ENCODE data around the gene GSG1.

Gene GSG1

DNA sequence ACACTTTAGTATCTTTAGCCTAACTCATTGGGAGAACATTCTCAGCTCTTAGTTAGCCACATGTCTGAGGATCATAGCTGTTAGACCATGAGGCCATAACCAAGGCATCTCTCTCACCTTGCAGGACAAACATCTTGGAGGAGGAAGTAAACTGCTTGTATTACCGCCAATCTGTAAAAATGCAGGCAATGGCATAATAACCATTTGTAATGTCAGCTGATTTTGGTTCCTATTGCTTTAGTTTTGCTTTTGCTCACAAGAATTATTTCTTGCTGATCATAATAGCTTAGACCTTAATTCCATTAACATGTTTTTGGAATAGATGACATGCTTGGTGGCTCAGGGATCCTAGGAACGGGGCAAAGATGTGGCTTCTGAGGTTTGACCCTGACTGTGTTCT is 16.4 kb upstream of the GSG1 start:
- DNase-seq (ENCODE audit: low spot score): no peak

DNA sequence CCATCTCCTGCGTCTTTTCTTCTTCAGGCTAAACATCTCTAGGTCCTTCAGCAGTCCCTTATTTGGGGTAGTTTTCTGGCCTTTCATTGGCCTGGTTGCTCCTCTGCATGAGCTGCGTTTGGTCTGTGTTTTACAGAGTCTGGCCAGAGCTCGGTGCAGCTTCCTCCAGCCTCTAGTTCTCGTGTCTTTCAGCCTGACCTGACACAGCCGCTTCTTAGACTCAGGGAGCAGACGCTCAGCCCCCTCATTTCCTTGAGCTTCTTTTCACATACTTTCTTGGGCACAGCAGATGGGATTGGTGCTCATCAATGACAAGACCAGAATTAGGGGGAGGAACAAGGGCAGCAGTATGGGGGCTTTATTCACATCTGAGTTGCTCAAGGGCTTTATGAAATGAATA is 13.6 kb upstream of the GSG1 start:
- no peak for DNase-seq (ENCODE audit: low spot score)

DNA sequence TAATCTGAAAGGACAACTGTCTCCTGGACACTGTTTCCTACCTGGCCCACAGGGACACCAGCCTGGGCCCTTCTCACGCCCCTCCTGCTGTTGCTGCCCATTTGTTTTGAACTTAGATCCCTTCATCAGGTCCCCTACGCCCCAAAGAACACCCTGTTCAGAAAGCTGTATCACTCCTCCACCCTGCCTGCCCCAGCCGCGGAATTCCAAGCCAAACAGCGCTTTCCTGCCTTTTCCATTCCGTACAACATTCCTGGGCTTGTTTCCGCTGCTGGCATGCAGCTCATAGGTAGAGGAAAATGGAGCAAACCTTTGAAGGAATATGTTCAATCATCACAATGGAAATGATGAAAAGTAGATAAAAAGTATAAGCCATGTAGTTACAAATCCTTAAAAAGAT is 12.8 kb upstream of the GSG1 start:
- DNase-seq (ENCODE audit: low spot score): no peak

DNA sequence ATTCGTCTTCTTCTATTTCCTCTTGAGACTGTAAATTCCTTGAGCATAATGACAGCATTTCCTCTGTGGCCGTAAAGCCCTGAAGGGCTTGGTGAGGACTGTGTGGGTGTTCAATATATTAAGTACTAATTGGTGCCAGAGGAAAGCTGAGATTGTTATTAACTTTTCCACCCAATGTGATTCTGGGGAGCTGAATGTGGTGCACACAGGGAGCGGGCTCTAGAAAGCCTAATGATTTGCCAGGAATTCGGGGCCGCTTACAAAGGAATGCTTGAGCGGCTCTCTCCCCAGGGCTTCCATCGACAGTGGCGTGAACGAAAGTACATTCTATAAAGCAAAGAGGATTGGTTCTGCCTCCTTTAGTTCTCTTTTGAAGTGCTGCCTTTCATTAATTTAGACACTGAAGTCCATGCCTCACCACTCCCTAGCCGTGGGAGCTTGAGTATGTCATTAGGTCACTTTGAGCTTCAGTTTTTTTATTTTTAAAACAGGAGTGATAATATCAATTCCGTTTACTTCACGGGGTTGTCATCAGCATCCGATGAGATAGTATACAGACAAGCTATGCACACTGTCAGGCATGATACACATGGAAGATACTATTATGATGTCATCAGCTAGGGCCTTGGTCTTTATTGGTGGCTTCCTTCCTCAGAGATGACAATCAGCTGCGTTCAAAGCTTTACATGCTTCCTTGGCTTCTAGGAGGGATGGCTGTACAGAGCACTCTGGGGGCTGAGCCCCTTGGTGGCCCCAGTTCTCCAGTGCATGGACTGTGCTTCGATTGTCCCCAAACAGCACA is 11.0 kb upstream of the GSG1 start:
- DNase-seq (ENCODE audit: low spot score): no peak

DNA sequence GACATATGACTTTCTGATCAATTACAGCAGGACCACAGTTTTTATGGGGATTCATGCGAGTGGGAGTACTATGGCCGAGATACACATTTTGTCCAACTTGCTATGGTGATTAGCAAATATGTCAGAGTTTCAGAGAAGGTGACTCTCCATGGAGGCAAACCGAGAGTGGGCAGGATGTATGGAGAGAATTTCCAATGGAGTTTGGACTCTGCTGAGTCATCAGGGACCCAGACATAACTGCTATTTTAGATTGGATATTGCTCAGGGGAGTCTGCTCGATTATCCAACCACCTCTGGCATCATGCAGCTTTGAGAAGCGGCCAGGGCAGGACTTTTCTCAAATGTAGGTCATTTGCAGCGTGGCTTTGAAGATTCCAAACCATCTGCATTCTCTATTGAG is 9.5 kb upstream of the GSG1 start:
- DNase-seq (ENCODE audit: low spot score): peak; percentile 51

DNA sequence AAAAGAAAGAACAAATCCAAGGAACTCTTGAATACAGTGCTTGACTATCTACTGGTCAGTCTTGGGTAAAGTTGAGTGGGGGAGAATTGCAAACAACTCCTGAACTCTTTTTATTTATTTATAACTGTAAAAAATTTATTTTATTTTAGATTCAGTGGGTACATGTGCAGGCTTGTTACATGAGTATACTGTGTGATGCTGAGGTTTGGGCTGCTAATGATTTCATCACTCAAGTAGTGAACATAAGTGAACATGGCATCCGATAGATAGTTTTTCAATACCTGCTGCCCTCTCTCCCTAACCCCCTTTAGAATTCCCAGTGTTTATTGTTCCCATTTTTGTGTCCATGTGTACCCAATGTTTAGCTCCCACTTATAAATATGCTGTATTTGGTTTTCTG is 3.2 kb upstream of the GSG1 start:
- no peak for DNase-seq (ENCODE audit: low spot score)

DNA sequence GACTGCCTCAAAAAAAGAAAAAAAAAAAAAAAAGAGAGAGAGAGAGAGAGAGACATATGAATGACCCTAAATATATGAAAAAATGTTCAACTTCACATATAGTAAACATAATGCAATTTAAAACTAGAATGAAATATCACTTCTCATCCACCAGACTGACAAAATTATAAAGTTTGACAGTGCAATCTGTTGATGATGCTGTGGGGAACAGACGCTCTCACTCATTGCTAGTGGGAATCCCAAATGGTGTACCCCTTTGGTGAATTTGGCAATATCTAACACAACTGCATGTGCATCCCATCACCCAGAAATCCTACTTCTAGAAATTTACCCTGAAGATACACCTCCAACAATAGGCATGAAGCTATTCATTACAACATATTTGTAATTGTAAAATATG is 2.3 kb upstream of the GSG1 start:
- no peak for DNase-seq (ENCODE audit: low spot score)

DNA sequence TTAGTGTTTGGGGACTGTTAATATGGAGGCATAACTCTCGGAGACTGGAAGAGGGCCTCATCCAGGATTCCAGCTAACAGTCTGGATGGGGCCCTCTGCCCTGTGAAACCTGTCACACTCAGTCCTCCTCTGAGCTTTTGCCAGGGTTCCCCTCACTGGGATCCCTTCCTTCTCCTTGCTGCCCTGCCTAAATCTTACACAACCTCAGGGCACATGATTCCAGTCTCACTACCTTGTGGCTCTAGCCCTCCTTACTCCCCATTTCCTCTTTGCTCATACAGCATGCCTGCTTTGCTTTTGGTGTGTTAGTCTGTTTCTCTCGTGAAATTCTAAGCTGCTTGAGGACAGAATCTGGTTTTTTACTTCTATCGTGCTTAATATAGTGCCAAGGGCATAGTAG is 942 bp upstream of the GSG1 start:
- no peak for DNase-seq (ENCODE audit: low spot score)

DNA sequence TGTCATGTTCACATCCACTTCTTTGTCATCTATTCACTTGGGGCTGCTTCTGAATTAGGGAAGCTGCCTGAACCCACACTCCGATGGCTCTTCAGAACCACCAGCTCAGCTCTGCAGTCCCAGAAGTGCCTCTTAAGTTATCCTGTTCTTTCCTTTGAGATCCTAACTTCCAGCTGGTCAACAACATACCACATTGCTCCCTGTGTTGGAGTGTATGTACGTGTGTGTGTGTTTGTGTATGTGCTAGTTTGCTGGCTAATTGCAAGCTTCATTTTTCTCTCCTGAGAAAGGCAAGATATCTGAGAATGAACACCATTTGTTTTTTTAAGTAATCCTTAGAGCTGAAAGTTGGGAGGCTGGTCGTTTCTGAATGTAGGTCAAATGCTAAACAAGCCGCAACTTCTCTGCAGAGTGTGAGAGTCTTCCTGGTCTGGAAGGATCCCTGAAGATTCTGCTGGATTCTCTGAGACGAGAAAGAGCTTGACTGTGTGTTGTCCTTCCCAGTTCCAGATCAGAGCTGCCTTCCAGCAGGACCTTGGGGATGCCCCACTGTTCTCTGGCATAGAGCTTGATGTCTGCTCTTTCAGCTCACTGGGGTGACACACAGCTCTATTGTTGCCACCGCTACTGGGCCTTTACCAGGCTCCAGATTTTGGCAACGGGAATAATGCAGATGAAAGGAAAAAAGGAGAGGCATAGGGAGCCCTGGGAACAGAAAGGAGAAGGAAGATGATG is 839 bp downstream of the GSG1 start:
- no peak for DNase-seq (ENCODE audit: low spot score)

DNA sequence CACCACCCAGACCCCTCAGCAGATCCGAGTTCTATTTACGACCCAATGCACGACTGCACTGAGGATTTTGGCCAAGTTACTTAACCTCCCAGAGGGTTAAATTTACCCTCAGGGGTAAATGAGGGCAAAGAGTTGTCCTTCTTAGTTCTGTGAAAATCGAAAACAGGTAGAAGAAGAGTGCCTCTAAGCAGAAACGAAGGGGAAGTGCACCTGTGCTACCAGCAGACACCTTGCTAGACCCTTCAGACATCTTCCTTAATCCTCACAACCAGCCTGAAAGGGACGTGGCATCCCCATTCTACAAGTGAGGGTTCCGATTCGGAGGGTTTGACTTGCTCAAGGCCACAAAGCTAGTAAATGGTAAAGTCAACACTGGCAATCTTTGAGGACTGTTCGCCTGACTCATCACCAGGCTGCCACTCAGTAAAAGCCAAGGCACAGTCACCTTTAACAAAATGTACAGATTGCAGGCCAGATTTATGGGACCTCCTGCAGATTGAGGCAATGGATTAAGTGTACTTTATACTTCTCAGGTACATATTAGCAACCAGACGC is 1.6 kb downstream of the GSG1 start:
- DNase-seq (ENCODE audit: low spot score): peak; percentile 68

DNA sequence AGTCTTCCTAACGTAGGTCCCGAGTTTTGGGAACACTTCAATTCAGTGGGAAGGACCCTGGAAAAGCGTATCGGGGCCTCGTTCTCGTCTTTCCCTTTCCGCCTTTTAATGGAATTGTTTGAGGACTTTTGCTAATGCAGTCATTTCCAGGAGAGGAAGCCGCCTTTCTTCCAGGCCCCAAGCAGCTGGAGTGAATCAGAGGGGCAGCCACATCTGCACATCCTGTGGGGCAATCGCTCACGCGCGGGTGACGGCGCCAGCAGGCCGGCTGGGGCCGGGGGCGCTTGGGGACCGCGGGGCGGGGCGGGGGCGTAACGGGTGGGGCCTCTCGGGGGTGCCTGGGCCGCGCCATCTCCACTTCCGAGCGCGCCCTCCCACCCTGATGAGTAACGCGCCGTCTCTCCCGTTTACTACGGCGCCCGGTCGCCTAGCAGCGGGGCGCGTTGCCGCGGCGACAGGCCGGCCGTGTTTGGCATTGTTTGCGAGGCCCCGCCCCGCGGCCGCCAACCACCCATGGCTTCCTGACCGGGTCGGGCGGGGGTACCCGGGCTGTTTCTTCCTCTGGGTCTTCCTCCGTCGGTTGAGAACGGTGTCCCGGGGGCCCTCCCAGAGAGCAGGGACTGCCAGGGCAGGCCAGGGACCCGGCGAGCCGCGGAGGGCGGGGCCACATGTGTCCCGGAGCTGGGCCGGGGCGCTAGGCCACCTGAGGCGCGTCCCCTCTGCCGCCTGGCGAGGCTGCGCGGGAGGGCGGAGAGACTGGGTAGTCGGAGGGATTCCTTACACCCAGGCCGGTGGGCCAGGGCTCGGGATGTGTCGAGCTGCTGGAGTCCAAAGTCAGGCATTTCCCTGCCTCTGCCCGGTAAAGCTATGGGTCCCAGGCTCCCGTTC is 2.3 kb downstream of the GSG1 start:
- DNase-seq (ENCODE audit: low spot score): peak; percentile 94

DNA sequence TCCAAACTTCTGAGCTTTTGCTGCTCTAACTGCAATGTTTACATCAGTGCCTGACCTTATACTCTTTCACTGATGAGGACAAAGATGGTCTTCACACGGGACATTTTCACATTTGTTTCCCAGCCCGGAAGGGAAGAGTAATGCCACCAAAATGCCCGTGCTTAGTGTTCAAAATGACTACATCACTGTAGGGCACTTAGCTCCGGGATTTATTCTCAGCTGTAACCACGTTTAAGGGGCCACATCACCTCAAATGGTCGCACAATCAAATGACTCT is 2.9 kb downstream of the GSG1 start:
- DNase-seq (ENCODE audit: low spot score): no peak

DNA sequence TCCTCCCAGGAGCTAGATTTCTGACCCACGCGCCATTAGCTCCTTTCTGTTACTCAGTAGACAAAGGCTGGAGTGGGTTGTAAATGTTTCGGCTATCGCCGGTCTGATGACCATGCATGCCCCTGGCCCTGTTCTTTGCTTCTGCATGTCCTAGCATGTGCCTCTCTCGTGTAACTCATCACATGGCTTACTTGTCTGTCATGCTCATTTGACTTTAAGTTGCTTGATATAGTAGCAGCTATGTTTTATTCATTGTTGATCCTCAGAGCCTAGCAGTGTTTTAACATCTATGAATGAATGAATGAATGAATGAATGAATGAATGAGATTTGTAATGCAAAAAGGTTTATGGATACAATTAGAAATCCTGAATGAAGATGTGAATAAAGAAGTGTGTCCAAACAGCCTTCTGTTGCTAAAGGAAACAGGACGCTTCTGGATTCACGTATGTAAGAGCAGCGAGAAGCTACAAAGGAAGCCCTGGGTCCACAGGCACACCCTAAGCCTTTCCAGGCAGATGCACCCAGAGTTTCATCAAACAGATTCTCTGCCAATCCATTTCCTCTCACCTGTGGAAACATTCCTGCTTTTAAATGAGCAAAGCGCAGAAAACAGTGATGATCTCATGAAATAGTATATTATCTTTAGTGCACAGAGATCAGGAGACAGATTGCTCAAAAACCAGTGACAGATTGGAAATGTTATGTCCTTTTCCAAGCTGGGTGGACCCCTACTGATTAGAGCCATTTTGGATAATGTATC is 3.4 kb downstream of the GSG1 start:
- DNase-seq (ENCODE audit: low spot score): no peak

DNA sequence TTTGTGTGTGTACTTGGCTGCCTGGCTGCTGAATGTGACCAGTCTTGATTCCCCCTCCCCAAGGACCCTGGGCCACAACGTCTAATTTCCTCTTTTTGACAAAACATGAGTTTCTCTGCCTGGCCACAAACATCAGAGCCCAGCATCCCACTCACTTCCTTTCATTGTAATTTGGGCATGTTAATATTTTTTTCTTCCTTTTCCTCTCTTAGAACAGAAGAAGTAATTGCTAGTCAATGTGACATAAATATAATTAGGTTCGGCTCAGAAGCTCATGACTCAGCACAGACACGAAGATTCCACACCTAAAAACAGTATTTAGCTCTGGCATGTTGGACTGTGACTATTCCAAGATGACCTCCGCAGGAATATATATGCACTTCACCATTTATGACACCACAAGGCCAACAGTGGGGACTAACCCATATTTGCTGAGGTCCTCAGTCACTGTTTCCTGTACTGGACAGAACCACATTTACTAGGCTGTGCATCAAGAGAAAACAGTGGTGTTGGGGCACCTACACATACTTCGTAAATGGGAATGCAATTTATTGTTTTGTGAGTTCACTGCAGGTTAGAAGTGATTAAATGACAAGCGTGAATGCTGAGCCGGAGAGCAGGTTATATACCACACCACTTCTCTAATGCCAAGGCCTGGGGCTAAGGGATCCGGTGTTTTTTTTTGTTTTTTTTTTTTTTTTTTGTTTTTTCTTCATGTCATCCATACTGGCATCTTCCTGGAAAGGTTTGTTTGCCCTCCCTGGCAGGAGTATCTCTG is 4.2 kb downstream of the GSG1 start:
- peak; percentile 52 for DNase-seq (ENCODE audit: low spot score)

DNA sequence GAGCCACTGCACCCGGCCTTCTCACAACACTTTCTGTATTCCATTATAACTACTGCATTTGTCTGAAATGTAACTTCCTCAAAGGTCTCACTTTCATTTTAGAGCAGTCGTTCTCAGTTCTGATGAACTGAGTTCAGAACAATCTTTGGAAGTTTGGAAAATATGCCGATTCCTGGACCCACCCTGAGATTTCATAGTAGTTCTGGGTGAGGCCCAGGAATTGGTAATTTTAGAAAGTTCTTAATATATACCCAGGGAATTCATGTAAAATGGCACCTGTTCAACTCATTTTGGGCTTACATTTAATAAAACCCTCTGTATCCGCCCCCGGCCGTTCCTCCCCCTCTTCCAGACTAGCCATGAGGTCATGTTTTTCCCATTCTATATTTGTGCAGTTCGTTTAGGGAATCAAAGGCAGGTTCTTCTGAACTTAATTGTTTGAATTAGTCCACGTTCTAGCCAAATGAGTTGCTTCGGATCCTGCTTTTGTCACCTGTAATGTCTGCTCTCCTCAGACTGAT is 5.9 kb downstream of the GSG1 start:
- no peak for DNase-seq (ENCODE audit: low spot score)

DNA sequence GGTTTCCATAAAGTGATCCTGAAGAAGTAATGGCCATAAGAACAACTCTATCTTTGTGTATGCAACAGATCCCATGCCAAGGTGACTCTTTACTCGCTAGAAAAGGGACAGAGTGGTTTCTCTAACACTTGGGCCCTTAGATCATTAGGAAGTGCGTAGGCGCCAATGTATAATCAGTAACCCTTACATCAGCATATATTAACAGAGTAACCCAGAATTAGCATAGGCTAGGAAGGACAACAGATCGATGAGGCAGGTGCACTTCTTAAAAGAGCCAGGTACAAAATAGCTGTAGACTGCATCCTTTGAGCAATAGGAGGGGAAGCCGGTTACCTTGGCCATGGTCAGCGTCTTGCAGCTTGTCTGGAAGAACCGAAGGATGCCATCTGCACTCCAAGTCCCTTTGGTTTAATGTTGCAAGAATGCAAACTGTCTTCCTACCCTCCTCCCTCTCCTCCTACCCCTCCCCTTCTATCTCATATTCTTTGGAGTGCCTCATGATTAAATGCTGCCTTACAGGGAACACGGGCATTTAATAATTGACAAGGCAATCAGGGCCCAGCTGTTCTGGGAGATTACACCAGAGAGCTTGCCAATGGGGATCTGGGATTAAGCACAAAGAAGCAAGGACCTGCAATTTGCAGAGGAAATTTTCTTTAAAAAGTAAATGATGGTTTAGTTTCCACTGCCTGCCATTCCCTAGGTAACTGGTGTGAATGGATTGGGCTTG is 8.0 kb downstream of the GSG1 start:
- DNase-seq (ENCODE audit: low spot score): no peak

DNA sequence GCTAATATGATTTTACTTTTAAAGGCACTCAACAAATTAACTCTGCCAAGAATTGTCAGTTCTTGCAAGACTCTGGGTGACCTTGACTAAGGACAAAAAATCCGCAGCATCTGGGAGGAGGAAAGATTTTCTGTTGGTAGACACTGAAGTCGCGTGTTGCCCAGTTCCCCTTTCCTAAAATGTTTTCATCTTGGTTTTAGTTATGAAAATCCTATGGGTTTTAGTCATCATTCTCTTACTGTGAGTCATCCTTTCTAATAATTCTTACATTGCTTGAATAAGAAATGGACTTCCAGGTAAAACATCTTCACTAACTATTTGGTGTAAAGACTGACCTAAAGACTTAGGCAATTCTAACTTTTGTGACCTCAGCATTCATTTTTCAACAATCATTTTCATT is 9.1 kb downstream of the GSG1 start:
- peak; percentile 27 for DNase-seq (ENCODE audit: low spot score)

DNA sequence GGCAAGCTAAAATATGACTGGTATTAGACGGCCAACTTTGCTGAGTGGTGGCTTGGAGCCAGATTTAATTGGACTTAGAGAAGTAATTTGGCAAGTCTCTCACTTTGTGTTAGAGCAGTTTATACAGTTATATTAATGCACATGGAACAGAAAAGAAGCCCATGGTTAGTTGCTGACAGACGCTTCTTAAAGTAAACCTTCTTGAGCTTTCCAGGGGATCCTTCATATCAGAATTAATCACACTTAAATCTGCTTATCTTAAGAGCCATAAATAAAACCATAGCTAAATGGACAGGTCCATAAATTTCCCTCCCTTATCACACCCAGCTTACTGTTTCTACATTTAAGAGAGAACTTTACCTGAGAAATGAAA is 9.6 kb downstream of the GSG1 start:
- no peak for DNase-seq (ENCODE audit: low spot score)

DNA sequence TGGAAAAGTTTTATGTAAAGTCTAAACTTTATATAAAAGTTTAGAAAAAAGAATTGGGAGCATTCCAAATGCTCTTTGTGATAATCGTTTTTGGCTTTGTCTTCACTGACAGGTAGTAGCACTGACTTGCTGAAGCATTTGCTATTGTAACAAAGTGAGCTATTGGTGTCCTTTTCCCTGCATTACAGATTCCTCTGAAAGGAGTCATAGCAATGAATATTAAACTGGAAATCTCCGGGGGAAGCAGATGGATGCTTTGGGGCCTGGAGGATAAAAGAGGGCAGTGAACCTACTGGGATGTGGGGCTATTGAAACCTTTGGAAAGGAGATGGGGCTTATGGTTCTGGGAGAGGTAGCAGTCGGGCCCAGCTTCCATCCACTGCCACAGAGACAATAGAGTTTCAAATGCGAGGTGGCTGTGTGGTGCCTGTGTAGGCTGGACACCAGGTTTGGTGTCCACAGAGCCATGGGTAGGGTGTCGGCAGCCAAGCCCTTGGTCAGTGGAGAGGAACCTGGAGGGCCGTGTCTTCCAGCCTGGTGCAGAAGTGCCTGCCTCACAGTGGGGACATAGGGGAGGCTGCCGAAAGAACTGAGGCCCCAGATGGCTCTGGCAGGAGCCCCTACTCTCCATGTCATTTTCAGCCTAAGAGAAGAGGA is 10.1 kb downstream of the GSG1 start:
- no peak for DNase-seq (ENCODE audit: low spot score)

DNA sequence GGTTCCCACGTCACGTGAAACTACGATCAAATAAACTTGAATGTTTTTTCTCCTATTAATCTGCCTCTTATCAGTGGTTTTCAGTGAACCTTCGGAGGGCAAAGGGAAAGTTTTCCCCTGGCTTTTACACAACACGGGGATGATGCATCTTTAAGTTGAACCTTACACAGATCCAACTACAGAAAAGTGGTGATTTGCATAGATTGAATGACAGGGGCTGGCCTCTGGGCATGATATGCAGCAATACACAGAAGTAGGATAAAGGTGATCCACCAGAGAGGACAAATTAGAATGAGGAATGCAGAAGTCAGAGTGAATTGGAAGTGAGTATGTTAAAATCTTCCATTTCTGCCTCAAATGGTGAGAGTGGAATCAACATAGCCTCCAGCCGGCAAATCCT is 11.6 kb downstream of the GSG1 start:
- no peak for DNase-seq (ENCODE audit: low spot score)

Data from SW480 (cell line).